Osteocyte (in vitro differentiated cells): ENCODE measurements around the gene CTSD. TPM values are rescaled to one million over a fixed set of nuclear protein-coding genes. Genes with fewer than 3 reads are reported as not detected.

Experiments used
- DNase-seq: peaks from one replicate; pipeline ENCODE4 v3.0.0; 2021; ENCODE audit warnings: mixed read lengths; ENCODE audit not compliant: unreplicated experiment; ENCODE audit errors: extremely low spot score
- H3K27ac Mint-ChIP-seq: one replicate; pipeline ENCODE4 v1.8.0; 2021; ENCODE audit warnings: mild to moderate bottlenecking, mixed read lengths; ENCODE audit not compliant: unreplicated experiment
- H3K27me3 Mint-ChIP-seq: one replicate; pipeline ENCODE4 v1.8.0; 2021; ENCODE audit warnings: mixed read lengths; ENCODE audit not compliant: unreplicated experiment
- H3K36me3 Mint-ChIP-seq: one replicate; pipeline ENCODE4 v1.8.0; 2021; ENCODE audit warnings: mixed read lengths; ENCODE audit not compliant: unreplicated experiment
- H3K4me1 Mint-ChIP-seq: one replicate; pipeline ENCODE4 v1.8.0; 2021; ENCODE audit warnings: mixed read lengths; ENCODE audit not compliant: unreplicated experiment
- H3K4me3 Mint-ChIP-seq: one replicate; pipeline ENCODE4 v1.8.0; 2021; ENCODE audit warnings: mild to moderate bottlenecking, moderate library complexity, mixed read lengths; ENCODE audit not compliant: unreplicated experiment
- H3K9me3 Mint-ChIP-seq: one replicate; pipeline ENCODE4 v1.8.0; 2021; ENCODE audit warnings: mixed read lengths; ENCODE audit not compliant: unreplicated experiment
- total RNA-seq: library from RNA; stranded (reverse); gene quantifications from 2 replicates; pipeline ENCODE4 v1.2.1, GENCODE V29; 2021
- TF ChIP-seq, protein P1 (sequence below): fragments of 200-600 bp; sonication (generic); IDR thresholded peaks from 2 replicates; pipeline ENCODE4 v1.5.0; 2021; ENCODE audit warnings: antibody characterized with exemption, mild to moderate bottlenecking, moderate library complexity

Gene CTSD
- total RNA-seq, 1 donor from 2014 or later = 2,062 TPM

DNA sequence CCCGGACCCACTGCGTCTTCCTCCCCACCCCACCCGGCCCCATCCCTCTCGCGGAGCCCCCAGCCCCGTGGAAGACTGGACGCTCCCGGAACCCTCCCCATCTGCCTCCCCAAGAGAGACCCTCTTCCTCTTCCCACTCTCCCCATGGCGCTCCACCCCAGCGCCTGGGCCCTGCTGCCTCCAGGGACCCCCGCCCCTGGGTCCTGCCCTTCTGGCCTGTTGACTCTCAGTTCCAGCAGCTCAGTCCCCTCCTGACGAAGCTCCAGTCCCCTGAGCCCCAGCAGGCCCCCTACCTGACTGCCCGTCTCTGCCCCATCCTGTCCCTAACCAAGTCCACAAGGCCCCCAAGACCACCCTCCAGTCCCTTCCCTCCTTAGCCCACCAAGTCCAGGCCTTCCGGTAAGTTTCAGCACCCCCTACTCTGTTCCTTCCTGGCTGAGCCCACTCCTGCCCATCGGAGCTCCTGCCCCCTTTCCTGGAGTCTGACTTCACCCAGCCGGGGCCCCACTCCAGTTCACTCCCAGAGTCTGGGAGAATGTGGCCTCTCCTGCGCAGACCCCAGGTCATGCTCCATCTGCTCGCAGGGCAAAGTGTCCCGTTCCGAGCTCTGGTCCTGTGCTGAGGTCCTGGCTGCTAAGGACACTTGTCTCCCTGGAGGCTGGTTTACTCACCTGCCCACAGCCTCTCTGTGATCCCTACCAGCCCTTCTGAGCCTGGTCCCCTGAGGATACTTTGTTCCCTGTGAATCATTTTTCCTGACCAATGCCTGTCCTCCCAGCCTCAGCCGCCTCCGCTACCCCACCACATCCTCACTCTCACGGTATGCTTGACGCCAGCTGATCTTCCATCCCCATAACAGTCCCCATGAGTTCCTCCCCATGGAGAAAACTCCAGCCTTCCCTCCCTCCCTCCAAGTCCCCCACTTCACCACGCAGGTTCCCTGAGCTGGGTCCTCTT is 14.1 kb downstream of the CTSD start:
- peaks cover 49% of the 10 kb centered on the region for H3K4me1 Mint-ChIP-seq
- peaks cover 16% of the 10 kb centered on the region for H3K36me3 Mint-ChIP-seq
- H3K27ac Mint-ChIP-seq = peak overlapping the region; percentile 89
- DNase-seq = peak; percentile 88
- no peaks in the 10 kb centered on the region for H3K27me3 Mint-ChIP-seq
- no peaks in the 10 kb centered on the region for H3K9me3 Mint-ChIP-seq
- H3K4me3 Mint-ChIP-seq = peak overlapping the region; percentile 80
- TF ChIP-seq, protein P1, sequence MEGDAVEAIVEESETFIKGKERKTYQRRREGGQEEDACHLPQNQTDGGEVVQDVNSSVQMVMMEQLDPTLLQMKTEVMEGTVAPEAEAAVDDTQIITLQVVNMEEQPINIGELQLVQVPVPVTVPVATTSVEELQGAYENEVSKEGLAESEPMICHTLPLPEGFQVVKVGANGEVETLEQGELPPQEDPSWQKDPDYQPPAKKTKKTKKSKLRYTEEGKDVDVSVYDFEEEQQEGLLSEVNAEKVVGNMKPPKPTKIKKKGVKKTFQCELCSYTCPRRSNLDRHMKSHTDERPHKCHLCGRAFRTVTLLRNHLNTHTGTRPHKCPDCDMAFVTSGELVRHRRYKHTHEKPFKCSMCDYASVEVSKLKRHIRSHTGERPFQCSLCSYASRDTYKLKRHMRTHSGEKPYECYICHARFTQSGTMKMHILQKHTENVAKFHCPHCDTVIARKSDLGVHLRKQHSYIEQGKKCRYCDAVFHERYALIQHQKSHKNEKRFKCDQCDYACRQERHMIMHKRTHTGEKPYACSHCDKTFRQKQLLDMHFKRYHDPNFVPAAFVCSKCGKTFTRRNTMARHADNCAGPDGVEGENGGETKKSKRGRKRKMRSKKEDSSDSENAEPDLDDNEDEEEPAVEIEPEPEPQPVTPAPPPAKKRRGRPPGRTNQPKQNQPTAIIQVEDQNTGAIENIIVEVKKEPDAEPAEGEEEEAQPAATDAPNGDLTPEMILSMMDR = no peak

DNA sequence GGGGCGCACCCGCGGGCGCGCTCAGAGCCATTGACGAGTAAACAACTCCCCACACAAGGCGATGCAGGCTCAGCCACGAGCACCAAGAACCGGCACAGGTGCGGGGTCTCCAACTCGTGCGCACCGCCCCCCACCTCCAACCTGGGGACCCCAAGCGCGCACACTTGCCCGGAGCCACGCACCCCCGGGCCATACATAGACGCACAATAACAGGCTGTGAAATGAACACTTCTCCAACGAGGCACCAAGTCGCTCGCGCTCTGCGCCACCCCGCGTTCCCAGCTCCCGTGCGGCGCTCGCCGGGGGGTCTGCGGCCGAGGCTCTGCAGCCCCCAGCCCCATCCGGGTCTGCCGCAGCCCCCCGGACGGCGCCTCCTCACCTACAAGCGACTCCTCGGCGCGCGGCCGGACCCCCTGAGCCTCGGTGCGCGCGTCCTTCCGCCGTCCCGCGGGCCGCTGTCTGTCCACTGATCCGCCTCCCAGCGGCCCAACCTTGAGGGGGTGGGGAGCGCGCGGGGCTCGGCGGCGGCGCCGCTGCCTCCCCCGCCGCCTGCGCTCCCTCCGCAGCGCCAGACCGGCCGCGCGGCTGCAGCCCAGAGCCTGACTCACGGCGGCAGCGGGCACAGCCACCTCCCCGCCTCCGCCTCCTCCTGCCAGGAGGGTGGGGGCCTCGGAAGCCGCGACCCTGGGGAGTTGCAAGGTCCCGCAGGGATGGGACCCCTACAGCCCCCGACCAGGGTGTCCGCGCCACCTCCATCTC is 14.9 kb downstream of the CTSD start:
- peak overlapping the region; percentile 80 for H3K4me3 Mint-ChIP-seq
- peaks cover 49% of the 10 kb centered on the region for H3K4me1 Mint-ChIP-seq
- H3K9me3 Mint-ChIP-seq = no peaks in the 10 kb centered on the region
- DNase-seq = peak; percentile 86
- no peak overlapping the region for H3K27ac Mint-ChIP-seq
- H3K27me3 Mint-ChIP-seq = no peaks in the 10 kb centered on the region
- TF ChIP-seq, protein P1 = no peak
- peaks cover 16% of the 10 kb centered on the region for H3K36me3 Mint-ChIP-seq

DNA sequence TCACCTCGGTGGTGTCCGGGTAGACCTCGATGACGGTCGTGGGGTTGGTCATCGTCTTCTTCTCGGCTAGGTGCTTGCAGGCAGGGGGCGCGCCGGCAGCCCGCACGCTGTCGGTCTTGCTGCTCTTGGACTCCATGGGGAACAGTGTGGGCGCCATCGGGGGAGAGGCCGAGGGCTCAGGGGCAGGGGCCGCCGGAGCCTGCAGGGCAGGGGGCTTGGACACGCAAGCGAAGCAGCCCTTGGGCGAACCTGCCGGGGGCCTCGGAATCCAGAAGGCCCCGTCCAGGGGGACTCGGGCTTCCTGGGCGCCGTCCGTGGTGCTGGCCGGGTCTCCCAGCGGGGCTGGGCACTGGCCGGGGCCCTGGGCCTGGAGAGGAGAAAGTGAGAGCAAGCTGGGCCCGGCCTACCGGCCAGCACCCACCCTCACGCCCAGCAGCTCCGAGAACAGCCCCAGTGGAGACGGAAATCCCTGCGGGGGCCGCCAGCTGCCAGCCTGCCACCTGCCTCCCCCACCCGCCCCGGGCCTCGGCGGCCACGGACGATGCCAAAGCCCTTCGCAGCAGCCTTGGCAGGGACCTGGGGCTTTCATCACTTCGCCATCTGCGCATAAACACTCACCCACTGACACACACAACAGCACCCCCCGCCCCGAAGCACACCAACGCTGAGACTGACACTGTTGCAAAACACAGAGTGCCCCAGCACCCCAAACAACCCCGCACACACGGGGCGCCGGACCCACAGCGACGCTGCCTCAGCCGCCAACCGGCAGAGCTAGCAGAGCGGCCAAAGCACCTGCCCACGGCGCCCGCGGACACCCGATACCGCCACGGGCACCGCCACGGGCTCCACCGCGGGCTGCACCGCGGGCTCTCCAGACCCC is 15.7 kb downstream of the CTSD start:
- H3K27ac Mint-ChIP-seq = no peak overlapping the region
- H3K27me3 Mint-ChIP-seq = no peaks in the 10 kb centered on the region
- H3K4me1 Mint-ChIP-seq = peaks cover 44% of the 10 kb centered on the region
- H3K4me3 Mint-ChIP-seq = peak overlapping the region; percentile 68
- DNase-seq = no peak
- peaks cover 16% of the 10 kb centered on the region for H3K36me3 Mint-ChIP-seq
- TF ChIP-seq, protein P1 = no peak
- H3K9me3 Mint-ChIP-seq = no peaks in the 10 kb centered on the region

DNA sequence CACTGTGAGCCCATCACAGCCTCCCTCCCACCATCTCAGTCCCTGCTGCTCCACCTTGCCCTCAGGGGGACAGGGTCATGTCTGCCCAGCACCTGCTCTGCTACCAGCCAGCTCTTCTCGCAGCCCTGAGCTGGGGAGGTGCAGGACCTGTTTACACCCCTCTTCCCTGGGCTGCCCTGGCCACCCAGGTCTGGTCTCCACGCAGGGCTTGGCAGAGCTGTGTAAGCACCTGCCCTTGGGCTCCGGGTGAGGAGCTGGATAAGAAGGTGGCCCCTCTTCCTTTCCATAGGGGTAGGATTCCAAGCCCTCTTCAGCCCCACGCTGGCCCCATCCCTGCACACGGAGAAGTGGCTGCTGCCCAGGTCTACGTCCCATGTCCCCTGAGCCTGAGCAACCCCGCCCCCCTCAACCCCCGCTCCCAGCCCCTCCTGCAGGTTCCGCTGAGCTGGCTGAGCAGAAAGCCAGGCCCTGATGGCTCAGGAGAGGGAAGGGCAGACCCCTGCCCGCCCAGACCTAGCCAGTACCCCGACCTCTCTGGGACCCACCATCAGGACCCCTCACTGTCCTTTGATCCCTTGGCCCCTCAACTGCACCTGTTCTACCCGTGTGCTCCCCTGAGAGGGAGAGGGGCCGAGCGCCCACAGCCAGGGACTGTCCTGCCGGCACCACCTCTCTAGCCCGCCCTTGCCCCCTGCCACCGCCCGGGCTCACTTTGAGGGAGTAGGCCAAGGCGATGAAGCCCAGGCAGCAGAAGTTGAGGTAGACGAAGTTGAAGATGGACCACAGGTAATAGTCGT is 16.6 kb downstream of the CTSD start:
- TF ChIP-seq, protein P1 = no peak
- H3K27me3 Mint-ChIP-seq = no peaks in the 10 kb centered on the region
- H3K4me1 Mint-ChIP-seq = peaks cover 37% of the 10 kb centered on the region
- no peaks in the 10 kb centered on the region for H3K9me3 Mint-ChIP-seq
- peaks cover 16% of the 10 kb centered on the region for H3K36me3 Mint-ChIP-seq
- DNase-seq = no peak
- H3K4me3 Mint-ChIP-seq = peak overlapping the region; percentile 52
- no peak overlapping the region for H3K27ac Mint-ChIP-seq
